GM23338 (cell line): ENCODE data around the gene VPS35.

Experiments
- CTCF ChIP-seq, 2 experiments: fragments of 200-600 bp in 1 of 2; sonication (generic) in 1 of 2; conservative IDR thresholded peaks; 2 replicates each; pipeline versions ENCODE4 v1.5.1 to v1.6.1; 2016 to 2017; ENCODE audit warnings: antibody characterized with exemption in 2 of 2, low read depth in 2 of 2, mild to moderate bottlenecking in 2 of 2, moderate library complexity in 1 of 2
- EZH2 ChIP-seq: fragments of 200-600 bp; sonication (generic); IDR thresholded peaks from one replicate; pipeline ENCODE4 v1.8.0; 2017; ENCODE audit warnings: antibody characterized with exemption, mild to moderate bottlenecking, low read depth; ENCODE audit not compliant: unreplicated experiment
- EZH2phosphoT487 ChIP-seq: fragments of 200-600 bp; sonication (generic); IDR thresholded peaks from one replicate; pipeline ENCODE4 v1.8.1; 2018; ENCODE audit warnings: antibody characterized with exemption; ENCODE audit not compliant: unreplicated experiment
- JUNB ChIP-seq: IDR thresholded peaks from one replicate; pipeline ENCODE4 v1.6.1; 2016; ENCODE audit warnings: antibody characterized with exemption; ENCODE audit not compliant: unreplicated experiment
- POLR2AphosphoS5 ChIP-seq: IDR thresholded peaks from 2 replicates; pipeline ENCODE4 v1.6.1; 2016; ENCODE audit warnings: antibody characterized with exemption, low read depth
- TF ChIP-seq, protein P1 (sequence below): IDR thresholded peaks from 2 replicates; pipeline ENCODE4 v1.6.1; 2016; ENCODE audit warnings: antibody characterized with exemption

GRCh38 chr16:46614006-46614405, 75.0 kb downstream of the VPS35 start:
- TF ChIP-seq CTCF (conservative IDR thresholded peaks at IDR 0.05; ENCODE audit: low read depth in 2 of 2), result no peak
- no peak for TF ChIP-seq EZH2
- TF ChIP-seq EZH2phosphoT487, result no peak
- no peak for TF ChIP-seq POLR2AphosphoS5
- TF ChIP-seq, protein P1, sequence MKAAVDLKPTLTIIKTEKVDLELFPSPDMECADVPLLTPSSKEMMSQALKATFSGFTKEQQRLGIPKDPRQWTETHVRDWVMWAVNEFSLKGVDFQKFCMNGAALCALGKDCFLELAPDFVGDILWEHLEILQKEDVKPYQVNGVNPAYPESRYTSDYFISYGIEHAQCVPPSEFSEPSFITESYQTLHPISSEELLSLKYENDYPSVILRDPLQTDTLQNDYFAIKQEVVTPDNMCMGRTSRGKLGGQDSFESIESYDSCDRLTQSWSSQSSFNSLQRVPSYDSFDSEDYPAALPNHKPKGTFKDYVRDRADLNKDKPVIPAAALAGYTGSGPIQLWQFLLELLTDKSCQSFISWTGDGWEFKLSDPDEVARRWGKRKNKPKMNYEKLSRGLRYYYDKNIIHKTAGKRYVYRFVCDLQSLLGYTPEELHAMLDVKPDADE, result no peak
- no peak for TF ChIP-seq JUNB
